ENCODE data around the gene MYLK3.

DNA sequence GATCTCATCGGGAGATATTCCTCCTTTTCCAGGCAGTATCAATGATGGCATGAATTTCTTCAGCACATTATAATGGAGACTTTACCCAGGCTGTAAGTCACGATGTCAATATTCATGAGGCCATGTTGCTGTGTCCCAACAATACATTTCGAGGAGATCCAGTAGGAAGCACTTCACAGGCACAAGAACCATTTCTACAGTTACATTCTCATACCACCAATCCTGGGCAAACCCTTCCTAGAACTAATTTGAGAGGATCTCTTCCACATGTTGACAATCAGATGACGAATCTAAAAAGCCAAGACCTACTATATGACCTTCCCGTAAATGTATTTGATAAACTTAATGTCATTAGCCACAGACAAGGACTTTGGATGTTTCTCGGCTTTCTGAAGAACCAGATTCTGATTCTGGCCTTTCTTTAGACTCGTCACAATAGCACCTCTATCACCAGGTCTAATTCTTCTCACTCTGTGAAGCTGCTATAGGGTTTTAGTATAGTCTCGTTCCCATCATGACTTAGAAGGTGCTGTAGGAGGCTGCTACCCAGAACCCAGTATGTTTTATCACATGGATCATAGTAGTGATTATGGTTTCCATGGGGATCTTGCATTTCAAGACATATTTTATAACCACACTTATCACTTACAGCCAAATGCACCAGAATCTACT is 42.6 kb upstream of the MYLK3 start:
- TF ChIP-seq, protein P1, sequence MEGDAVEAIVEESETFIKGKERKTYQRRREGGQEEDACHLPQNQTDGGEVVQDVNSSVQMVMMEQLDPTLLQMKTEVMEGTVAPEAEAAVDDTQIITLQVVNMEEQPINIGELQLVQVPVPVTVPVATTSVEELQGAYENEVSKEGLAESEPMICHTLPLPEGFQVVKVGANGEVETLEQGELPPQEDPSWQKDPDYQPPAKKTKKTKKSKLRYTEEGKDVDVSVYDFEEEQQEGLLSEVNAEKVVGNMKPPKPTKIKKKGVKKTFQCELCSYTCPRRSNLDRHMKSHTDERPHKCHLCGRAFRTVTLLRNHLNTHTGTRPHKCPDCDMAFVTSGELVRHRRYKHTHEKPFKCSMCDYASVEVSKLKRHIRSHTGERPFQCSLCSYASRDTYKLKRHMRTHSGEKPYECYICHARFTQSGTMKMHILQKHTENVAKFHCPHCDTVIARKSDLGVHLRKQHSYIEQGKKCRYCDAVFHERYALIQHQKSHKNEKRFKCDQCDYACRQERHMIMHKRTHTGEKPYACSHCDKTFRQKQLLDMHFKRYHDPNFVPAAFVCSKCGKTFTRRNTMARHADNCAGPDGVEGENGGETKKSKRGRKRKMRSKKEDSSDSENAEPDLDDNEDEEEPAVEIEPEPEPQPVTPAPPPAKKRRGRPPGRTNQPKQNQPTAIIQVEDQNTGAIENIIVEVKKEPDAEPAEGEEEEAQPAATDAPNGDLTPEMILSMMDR (IDR thresholded peaks at IDR 0.05): no peak
- no peak for TF ChIP-seq EP300 (IDR thresholded peaks at IDR 0.05)
- TF ChIP-seq POLR2A (IDR thresholded peaks at IDR 0.05): no peak
